Measurements from ENCODE around the gene GRAMD1A.

DNA sequence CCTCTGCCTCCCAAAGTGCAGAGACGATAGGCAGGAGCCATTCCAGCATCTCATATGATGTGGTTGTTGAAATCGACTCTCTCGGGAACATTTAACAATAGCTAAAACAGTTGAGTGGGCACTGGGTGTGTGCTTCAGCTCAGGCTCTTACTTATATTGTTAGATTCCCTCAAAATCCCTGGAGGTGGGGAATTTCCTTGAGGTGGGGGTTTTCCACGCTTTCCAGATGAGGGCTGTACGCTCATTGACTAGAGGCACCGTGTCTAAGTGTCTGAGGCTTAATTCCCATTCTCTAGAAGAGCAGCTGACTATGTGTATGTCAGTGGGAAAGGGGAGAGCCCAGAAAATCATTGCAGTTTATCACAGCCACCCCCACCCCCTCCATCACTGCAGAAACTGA lies 10.8 kb upstream of the GRAMD1A start:
- TF ChIP-seq, protein P1, sequence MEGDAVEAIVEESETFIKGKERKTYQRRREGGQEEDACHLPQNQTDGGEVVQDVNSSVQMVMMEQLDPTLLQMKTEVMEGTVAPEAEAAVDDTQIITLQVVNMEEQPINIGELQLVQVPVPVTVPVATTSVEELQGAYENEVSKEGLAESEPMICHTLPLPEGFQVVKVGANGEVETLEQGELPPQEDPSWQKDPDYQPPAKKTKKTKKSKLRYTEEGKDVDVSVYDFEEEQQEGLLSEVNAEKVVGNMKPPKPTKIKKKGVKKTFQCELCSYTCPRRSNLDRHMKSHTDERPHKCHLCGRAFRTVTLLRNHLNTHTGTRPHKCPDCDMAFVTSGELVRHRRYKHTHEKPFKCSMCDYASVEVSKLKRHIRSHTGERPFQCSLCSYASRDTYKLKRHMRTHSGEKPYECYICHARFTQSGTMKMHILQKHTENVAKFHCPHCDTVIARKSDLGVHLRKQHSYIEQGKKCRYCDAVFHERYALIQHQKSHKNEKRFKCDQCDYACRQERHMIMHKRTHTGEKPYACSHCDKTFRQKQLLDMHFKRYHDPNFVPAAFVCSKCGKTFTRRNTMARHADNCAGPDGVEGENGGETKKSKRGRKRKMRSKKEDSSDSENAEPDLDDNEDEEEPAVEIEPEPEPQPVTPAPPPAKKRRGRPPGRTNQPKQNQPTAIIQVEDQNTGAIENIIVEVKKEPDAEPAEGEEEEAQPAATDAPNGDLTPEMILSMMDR (conservative IDR thresholded peaks at IDR 0.05; ENCODE audit: low read length) = no peak
- no peak for TF ChIP-seq EZH2phosphoT487 (IDR thresholded peaks at IDR 0.05; ENCODE audit: borderline replicate concordance, low read depth, low read length)
